Gastrocnemius medialis (tissue), 4 donors: ENCODE data around the gene VGLL4. TPM values are rescaled to one million over a fixed set of nuclear protein-coding genes. Genes with fewer than 3 reads are reported as not detected.

ENCODE experiments used
- ATAC-seq, 2 donors: fragments of 150-250 bp; one replicate each; pipeline ENCODE4 v1.9.1; 2016
- DNase-seq, 2 donors: peaks; one replicate each; pipeline ENCODE4 v3.0.0-alpha.2; 2019
- H3K27ac ChIP-seq, 4 donors: fragments of 200-600 bp; sonication (generic); 1 replicate in 1 of 4; 2 replicates in 3 of 4; pipeline ENCODE4 v1.5.1; 2016 to 2018; ENCODE audit warnings: mild to moderate bottlenecking in 2 of 4, moderate library complexity in 1 of 4
- H3K27me3 ChIP-seq, 3 donors: fragments of 200-600 bp; sonication (generic) in 2 of 3; 1 replicate in 1 of 3; 2 replicates in 2 of 3; pipeline versions ENCODE4 v1.5.1 to v1.6.0; 2016 to 2019; ENCODE audit warnings: mild to moderate bottlenecking in 1 of 3, moderate library complexity in 1 of 3
- H3K36me3 ChIP-seq, 2 donors: fragments of 200-600 bp; sonication (generic) in 1 of 2; one replicate each; pipeline ENCODE4 v1.5.1; 2017 to 2018
- H3K4me1 ChIP-seq, 2 donors: fragments of 200-600 bp; sonication (generic) in 1 of 2; one replicate each; pipeline ENCODE4 v1.5.1; 2016 to 2017; ENCODE audit warnings: mild to moderate bottlenecking in 2 of 2
- H3K4me3 ChIP-seq, 4 donors: fragments of 200-600 bp; sonication (generic) in 3 of 4; 1 replicate in 1 of 4; 2 replicates in 3 of 4; pipeline ENCODE4 v1.5.1; 2016 to 2019; ENCODE audit warnings: mild to moderate bottlenecking in 2 of 4
- H3K9me3 ChIP-seq, 3 donors: fragments of 200-600 bp; sonication (generic) in 2 of 3; 1 replicate in 1 of 3; 2 replicates in 2 of 3; pipeline ENCODE4 v1.5.1; 2016 to 2019
- CTCF ChIP-seq, 5 experiments: fragments of 450-650 bp in 3 of 5; fragments of 200-600 bp in 2 of 5; sonication (generic) in 2 of 5; IDR thresholded peaks in 4 of 5; conservative IDR thresholded peaks in 1 of 5; 1 replicate in 4 of 5; 2 replicates in 1 of 5; pipeline ENCODE4 v1.5.1; 2016 to 2019; ENCODE audit warnings: antibody characterized with exemption in 5 of 5, mild to moderate bottlenecking in 3 of 5, moderate library complexity in 3 of 5
- POLR2A ChIP-seq, 2 donors: fragments of 450-650 bp; IDR thresholded peaks; one replicate each; pipeline ENCODE4 v1.6.1; 2017; ENCODE audit warnings: antibody characterized with exemption in 2 of 2, mild to moderate bottlenecking in 2 of 2, moderate library complexity in 2 of 2
- in situ Hi-C, 4 donors: fragments of 200-750 bp; cut with MboI; loops; one replicate each; pipeline versions ENCODE4 v1.15.0 to v1.8.0; 2017; ENCODE audit warnings: low sequenced_read_pairs in 4 of 4
- intact Hi-C: fragments of 100-400 bp; cut with DNase I; formaldehyde crosslinking; loops from one replicate; pipeline ENCODE4 v1.15.1; 2023; ENCODE audit warnings: low total_unique reads
- total RNA-seq, 4 donors: library from RNA; depleted of rRNA; stranded (reverse); fragments of >200 nt; gene quantifications; one replicate each; pipeline versions ENCODE4 v1.1.0 to v1.2.3, GENCODE V29; 2016

Gene VGLL4
- total RNA-seq, 4 donors from 2014 or later = 8.9 to 20.9 (median 12.8) TPM

GRCh38 chr3:11558411-11558903, 85.3 kb downstream of the VGLL4 start:
- peaks cover 63 to 80% of the 10 kb centered on the region in 2 donors for H3K4me1 ChIP-seq
- no peak overlapping the region for H3K4me3 ChIP-seq
- no peak for ATAC-seq
- intact Hi-C loops = no loop called here
- DNase-seq = peak in 1 of 2 donors; percentile 3
- in situ Hi-C loops = no loop called here
- H3K27me3 ChIP-seq = no peaks in the 10 kb centered on the region
- no peaks in the 10 kb centered on the region for H3K9me3 ChIP-seq
- H3K36me3 ChIP-seq = peaks cover 0 to 4% of the 10 kb centered on the region in 2 donors
- H3K27ac ChIP-seq = peak overlapping the region; percentile 63 to 88 (median 71)
- TF ChIP-seq CTCF (IDR thresholded peaks at IDR 0.05 in 4 of 5, conservative IDR thresholded peaks at IDR 0.05 in 1 of 5) = no peak
- no peak for TF ChIP-seq POLR2A (IDR thresholded peaks at IDR 0.05)

GRCh38 chr3:11558002-11558401, 85.7 kb downstream of the VGLL4 start:
- H3K36me3 ChIP-seq = peaks cover 0 to 4% of the 10 kb centered on the region in 2 donors
- no peaks in the 10 kb centered on the region for H3K9me3 ChIP-seq
- no peak overlapping the region for H3K4me3 ChIP-seq
- ATAC-seq (peak; percentile 10 to 20), DNase-seq (peak in 1 of 2 donors; percentile 10)
- intact Hi-C loops (no loop called here), in situ Hi-C loops (no loop called here)
- H3K27ac ChIP-seq = peak overlapping the region; percentile 63 to 88 (median 71)
- no peaks in the 10 kb centered on the region for H3K27me3 ChIP-seq
- TF ChIP-seq CTCF (IDR thresholded peaks at IDR 0.05 in 4 of 5, conservative IDR thresholded peaks at IDR 0.05 in 1 of 5) (no peak), POLR2A (IDR thresholded peaks at IDR 0.05) (no peak)
- H3K4me1 ChIP-seq = peaks cover 68 to 83% of the 10 kb centered on the region in 2 donors

GRCh38 chr3:11556851-11557644, 86.7 kb downstream of the VGLL4 start:
- peak; percentile 67 to 76 for DNase-seq
- ATAC-seq = peak; percentile 42 to 66
- Histone ChIP-seq H3K36me3 (peaks cover 0 to 4% of the 10 kb centered on the region in 2 donors), H3K4me3 (no peak overlapping the region), H3K27me3 (no peaks in the 10 kb centered on the region), H3K4me1 (peaks cover 68 to 80% of the 10 kb centered on the region in 2 donors), H3K27ac (peak overlapping the region; percentile 63 to 88 (median 74)), H3K9me3 (no peaks in the 10 kb centered on the region)
- no peak for TF ChIP-seq POLR2A (IDR thresholded peaks at IDR 0.05)
- TF ChIP-seq CTCF (IDR thresholded peaks at IDR 0.05 in 4 of 5, conservative IDR thresholded peaks at IDR 0.05 in 1 of 5) = no peak
- in situ Hi-C loops (no loop called here), intact Hi-C loops (no loop called here)

GRCh38 chr3:11555881-11556633, 87.7 kb downstream of the VGLL4 start:
- in situ Hi-C loops (no loop called here), intact Hi-C loops (no loop called here)
- DNase-seq (peak in 1 of 2 donors; percentile 2), ATAC-seq (no peak)
- Histone ChIP-seq H3K27me3 (no peaks in the 10 kb centered on the region), H3K4me3 (no peak overlapping the region), H3K4me1 (peaks cover 68 to 70% of the 10 kb centered on the region in 2 donors), H3K36me3 (peaks cover 0 to 4% of the 10 kb centered on the region in 2 donors), H3K27ac (peak overlapping the region; percentile 63 to 88 (median 74)), H3K9me3 (no peaks in the 10 kb centered on the region)
- TF ChIP-seq CTCF (IDR thresholded peaks at IDR 0.05 in 4 of 5, conservative IDR thresholded peaks at IDR 0.05 in 1 of 5) (no peak), POLR2A (IDR thresholded peaks at IDR 0.05) (no peak)
